ENCODE data around the gene SCAMP3.
"Not testable (repeated sequence)": the region's sequence is repeated elsewhere in the genome, so short reads cannot be mapped to it uniquely, and the experiment has no call there.

SCAMP3 gene

DNA sequence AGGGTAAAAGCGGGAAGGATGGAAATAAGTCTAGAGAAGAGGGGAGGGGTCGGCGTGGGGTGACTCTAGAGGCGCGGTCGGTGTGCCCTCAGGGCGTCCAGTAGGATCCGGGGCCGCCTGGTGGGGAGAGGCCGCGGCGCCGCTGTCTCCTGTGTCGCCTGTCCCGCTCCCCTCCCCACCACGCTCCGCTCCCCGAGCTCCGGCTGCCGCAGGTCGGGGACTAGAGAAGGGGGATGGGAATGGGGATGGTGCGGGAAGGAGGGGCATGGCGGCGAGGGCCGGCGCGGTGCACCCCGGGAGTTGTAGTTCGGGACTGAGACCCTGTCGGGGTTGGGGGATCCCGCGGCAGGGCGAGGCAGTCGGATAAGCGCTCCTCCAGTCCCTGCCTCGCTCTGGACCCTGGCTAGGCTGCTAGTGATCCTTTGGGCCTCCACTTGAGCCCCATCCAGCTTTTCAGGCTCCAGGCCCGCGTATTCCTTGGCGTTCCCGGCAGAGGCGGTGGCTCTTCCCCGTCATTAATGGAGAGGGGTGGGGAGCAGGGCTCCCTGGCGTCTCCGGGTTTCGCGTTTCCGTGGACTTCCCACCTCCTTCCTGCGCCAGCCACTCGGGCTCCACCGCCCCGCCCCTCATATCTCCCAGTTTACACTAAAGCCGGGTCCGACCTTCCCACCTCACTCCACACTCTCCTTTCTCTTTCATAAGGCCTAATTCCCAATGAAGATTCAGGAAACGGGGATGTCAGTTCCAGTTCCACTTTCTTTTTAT is 6.7 kb downstream of the SCAMP3 start, which contains the start of gene ENTREP3:
TSS of gene ENTREP3 (minus strand) at position 241 of the 765 bp plus-strand sequence. CDS start 606 bp downstream, outside the sequence.
- in situ Hi-C loops (cut with MboI; ENCODE audit: low sequenced_read_pairs) = no loop called here

DNA sequence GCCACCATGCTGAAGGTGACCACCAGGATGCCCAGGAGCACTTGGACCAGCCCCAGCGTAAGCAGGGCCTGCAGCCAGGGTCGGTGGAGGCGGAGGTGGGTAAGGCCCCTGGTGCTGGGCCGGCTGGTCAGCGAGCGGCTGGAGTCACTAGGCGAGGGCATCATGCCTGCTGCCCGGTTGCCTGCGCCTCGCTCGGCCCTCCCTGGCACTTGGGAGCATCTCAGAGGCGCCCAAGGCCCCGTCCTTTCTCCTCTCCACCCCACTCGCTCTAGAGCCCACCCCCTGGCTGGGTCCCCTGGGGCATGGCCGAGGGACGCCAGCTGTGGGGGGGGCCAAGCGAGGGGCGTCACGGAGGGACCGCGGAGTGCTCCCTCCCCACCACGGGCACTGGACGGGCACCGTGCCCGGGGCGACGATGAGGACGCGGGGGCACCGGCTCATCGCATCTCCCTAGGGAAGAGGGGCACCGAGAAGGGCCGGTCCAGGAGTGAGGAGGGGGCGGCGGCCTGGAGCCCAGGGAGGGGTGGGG is 7.4 kb downstream of the SCAMP3 start:
- in situ Hi-C loops (cut with MboI; ENCODE audit: low sequenced_read_pairs) = no loop called here

DNA sequence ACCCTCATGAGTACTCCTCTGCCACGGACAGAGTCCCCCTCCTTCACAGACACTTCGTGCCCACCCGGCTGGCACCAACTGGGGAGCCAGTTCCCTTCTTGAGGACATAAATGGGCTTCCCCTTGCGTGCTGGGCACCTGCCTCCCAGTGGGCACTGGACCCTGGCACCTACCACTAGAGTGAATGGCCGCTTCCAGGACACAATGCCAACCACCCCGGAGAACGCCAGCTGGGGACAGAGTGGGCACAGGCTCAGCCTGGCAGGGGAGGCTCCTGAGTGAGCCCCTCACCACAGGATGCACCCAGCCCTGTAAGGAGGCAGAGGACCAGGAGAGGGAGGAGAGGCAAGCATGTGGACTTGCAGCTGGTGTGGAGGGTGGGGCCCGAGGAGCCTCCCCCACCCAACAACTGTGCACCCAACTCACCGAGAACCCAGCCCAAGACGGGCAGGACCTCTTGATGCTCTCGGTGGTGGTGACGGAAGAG is 7.9 kb downstream of the SCAMP3 start:
- in situ Hi-C loops (cut with MboI; ENCODE audit: low sequenced_read_pairs) = no loop called here

DNA sequence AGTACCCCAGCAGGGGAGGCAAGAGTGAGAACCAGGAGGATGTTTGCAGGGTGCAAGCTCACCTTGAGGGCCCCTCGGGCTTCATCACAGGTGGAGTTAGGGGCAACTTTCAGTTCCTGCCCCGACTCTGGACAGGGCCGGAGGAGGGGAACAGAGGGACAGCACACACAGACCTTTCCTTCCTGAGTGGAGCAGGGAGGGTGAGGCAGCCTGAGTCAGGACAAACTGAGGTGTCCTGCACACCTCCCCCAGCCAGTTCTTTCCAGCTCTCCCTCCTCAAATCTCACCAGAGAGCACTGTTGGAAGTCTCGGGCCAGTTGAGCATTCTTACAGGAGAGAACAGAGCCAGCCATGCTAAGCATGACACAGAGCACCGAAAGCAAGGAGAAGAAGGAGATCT is 8.4 kb downstream of the SCAMP3 start:
- in situ Hi-C loops (cut with MboI; ENCODE audit: low sequenced_read_pairs) = no loop called here

DNA sequence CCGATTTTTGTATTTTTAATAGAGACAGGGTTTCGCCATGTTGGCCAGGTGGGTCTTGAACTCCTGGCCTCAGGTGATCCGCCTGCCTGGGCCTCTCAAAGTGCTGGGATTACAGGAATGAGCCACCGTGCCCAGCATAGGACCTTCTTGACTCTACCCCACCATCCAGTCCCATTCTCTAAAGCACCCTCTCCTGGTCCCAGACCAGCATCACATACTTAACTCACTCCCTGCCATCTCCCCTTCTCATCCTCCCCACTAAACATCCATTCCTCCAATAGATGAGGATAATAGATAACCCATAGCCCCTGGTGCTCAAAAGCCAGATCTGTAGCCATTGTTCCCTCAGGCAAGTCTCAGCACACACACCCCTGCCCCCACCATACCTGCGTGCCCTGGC is 9.0 kb downstream of the SCAMP3 start:
- in situ Hi-C loops (cut with MboI; ENCODE audit: low sequenced_read_pairs) = no loop called here

DNA sequence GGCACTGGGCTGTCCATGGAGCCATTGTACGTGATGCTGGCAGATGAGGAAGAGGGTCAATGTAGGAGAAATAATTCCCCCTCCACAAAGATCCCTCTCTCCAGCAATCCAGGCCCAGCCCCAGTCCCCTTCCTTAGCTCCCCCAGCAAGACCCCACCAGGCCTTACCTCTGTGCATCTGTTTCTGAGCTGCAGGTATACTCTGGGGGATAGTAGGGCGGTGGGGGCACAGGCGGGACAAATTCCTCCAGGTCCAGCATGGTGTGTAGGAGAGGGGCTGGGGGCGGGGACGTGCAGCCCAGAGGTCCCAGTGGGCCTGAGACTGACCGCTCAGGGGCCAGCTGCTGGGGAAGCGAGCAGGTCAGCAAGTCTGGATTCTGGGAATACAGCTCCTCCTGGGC is 10.6 kb downstream of the SCAMP3 start:
- in situ Hi-C loops (cut with MboI; ENCODE audit: low sequenced_read_pairs) = no loop called here

DNA sequence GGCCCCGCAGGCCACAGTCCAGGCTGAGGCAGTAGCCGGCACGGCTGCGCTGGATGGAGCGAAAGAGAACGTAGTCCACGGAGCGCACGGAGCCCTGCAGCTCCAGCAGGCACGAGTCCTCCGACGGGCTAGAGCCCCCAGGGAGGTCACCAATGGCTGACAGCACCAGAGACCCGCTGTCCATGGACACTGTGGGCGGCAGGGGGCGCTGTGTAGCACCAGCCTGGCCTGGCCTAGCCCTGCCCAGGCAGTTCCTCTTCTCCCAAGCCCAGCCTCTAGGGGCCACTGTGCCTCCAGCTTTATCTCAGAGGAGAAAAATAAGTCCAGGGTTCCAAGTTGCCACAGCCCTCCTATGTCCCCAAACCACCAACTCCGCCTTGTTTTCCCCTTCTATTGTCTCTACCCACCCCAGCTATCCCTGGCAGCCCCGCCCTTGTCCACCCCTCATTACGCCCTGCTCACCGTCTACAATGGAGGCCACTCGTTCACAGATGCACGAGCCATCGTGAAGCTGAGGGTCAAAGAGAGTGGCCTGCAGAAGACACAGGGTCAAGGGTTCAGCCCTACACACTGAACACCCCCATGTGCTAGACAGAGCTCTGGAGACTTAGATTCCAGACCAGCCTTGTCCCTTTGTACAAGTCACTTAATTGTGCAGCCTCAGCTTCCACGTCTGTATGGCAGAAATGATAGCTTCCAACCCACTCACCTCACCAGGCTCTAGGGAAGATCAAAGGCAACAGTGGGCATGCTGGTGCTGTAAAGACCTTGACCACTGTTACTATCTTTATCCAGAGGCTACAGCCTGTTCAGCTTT is 11.3 kb downstream of the SCAMP3 start:
- in situ Hi-C loops (cut with MboI; ENCODE audit: low sequenced_read_pairs) = no loop called here

DNA sequence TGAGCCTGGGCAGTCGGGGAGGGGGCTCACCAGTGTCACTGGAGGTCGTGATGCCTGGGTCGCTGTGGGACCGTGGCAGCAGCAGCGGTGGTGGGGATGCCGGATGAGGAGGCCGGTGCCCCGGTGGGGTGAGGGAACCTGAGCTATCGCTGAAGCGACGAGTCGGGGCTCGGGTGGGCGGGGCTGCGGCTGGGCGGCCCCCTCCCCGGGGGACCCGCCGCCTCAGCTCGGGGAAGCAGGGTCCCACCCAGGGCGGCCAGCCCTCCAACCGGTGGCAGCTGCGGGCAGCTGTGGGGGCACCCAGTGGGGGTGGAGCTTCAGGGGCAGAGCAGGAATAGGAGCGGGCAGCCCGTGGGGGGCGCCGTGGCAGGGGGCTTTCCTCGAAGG is 11.9 kb downstream of the SCAMP3 start:
- in situ Hi-C loops (cut with MboI; ENCODE audit: low sequenced_read_pairs) = no loop called here

DNA sequence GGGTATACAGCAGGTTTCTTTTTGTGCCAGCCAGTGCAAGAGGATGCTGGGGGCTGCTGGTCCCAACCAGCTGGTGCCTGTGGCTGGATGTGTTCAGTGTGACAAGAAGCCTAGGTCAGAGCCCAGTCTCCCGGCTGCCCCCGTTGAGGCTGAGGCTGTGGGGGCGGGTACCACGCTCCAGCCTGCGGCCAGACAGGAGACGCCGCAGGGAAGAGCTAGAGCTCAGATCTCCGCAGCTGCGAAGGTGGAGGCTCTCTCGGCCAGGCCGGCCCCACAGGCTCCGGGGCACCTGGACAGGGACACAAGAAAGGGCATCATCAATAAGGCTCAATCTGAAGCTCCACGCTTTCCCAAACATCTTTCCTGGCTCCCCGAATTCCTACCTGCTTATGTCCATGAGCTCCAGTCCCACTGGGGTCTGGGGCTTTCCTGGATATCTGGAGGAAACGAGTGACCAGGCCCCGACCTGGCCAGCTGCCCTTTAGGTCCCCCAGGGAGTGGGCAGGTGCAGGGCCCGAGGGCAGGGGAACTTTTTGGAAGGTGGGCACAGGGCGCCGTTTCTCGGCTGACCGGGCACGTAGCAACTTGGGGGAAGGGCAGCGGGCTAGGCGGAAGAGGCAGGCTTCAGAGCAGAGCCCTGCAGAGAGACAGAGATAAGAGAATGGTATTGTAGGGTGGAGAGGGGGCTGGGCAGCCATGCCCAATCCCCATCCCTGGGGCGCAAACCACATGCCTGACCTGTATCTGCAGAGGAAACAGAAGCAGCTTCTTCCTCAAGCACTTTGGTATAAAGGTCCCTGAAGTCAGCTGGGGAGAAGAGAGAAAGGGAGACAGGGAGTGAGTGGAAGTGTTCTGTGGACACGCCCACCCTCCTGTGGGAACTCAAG is 14.2 kb downstream of the SCAMP3 start:
- in situ Hi-C loops (cut with MboI; ENCODE audit: low sequenced_read_pairs) = no loop called here

DNA sequence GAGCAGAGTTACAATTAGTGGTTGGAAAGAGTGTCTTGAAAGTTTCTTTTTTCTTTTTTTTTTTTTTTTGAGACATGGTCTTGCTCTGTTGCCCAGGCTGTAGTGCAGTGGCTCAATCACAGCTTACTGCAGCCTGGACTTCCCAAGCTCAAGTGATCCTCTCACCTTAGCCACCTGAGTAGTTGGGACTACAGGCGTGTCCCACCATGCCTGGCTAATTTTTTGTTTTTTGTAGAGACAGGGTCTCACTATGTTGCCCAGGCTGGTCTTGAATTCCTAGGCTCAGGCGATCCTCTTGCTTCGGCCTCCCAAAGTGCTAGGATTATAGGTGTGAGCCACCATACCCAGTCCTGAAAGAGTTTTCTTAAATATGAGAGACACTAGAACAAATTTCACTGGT is 15.4 kb downstream of the SCAMP3 start:
- in situ Hi-C loops (cut with MboI; ENCODE audit: low sequenced_read_pairs) = not testable (repeated sequence)

DNA sequence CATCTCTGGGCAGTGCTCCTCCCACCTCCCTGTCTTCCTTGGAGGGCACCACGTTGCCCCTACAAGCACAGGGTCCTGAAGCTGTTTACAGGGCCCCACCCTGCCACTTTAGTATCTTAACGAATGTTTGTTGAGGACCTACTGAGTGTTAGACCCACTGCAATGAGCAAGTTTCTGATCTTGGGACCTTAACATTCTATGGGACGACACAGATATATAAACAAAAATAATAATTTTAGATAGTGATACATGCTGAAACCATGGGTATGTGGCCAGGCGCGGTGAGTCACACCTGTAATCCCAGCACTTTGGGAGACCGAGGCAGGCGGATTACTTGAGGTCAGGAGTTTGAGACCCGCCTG is 17.0 kb downstream of the SCAMP3 start:
- in situ Hi-C loops (cut with MboI; ENCODE audit: low sequenced_read_pairs) = no loop called here

DNA sequence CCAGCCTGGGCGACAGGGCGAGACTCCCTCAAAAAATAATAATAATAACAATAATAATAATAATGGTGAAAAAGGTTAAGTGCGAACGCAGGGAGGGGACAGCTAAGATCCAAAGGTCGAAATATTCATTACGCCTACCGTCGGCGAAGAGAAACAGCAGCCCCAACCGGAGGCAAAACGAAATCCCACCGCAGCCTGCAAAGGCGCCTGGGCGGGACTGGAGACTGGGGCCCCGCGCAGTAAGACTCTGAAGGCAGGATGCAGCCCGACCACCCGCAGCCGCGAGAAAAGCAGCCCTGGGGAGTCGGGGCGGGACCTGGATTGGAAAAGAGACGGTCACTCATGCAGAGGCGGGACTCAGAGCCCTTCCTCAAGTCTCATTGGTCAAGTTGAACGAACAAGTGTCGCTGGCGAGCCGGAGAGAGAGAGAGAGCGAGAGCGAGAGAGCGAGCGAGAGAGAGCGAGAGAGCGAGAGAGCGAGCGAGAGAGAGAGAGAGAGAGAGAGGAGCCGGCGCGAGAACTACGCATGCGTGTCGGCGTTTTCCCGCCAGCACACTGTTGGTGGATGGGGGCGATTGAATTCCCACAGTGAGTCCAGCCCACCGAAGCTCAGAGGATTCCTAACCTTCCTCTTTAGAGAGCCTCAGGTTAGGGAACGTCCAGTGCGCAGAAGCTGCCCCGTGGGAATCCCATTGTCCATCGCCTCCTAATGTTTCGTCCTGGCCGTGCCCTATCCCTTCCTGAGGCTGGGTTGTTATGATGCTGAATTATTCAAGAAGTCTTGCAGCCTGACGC is 17.6 kb downstream of the SCAMP3 start:
- in situ Hi-C loops (cut with MboI; ENCODE audit: low sequenced_read_pairs) = no loop called here

DNA sequence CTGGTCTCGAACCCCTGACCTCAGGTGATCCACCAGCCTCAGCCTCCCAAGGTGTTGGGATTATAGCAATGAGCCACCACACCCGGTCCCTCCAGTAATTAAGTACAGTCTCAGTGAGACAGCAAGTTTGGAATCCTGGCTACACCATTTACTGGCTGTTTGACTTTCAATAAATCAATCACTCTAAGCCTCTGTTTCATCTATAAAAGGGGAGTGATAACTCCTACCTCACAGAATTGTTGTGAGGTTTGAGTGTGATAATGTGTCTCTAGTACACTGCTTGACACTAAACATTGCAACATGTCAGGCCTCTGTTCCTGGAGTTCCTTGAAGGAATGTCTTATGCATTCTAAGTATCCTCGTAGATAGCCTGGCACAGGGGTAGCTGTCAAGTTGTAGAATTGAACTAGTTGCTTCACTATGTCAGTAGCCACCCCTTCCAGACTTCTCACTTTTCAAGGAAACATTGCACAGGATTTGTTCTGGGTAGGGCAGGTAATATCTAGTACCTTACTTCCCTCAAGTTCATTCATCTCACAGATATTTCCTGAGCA is 19.3 kb downstream of the SCAMP3 start:
- in situ Hi-C loops (cut with MboI; ENCODE audit: low sequenced_read_pairs) = no loop called here

DNA sequence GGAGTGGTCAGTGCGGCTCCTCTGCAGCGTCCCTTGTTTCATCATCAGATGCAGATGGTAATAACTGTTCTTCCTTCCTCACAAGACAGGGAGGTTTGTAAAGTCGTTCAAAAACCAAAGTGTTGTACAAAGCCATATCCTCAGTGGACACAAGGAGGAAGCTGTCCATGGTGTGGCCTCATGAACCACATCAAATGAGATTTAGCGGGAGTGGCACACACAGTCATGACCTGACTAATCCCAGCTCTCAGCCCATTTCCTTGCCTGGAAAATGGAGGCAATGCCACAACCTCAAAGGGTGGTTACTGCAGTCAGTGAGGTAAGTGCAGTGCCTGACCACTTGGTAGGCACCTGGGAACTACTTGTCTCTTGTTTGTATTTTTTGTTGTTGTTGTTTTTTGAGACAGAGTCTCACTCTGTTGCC is 20.3 kb downstream of the SCAMP3 start:
- in situ Hi-C loops (cut with MboI; ENCODE audit: low sequenced_read_pairs) = no loop called here

DNA sequence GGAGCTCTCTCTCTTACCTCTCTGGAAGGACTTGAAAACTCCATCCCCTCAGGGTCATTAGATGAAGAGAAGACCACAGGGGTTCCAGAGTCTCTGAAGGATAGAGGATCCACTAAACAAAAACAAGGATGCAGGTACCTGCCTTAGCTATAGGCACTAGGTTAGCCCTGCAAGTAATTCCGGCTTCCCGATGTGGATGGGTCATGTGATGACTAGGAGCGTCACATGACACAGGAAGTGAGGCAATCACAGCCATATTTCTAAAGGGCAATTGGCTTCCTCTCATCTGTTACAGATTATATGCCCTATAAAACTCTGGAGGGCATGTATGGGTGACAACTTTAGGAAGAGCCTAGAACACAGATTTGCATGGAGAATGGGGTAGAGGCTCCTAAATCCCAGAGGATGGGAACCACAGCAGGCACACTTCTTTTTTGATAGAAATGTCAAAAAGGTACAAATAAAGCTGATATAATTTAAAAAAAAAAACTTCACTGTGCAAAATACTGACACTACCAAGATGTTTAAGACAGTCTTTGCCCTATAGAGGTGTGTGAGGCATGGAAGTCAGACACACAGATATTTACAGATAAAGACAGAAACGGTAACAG is 21.0 kb downstream of the SCAMP3 start:
- in situ Hi-C loops (cut with MboI; ENCODE audit: low sequenced_read_pairs) = no loop called here

DNA sequence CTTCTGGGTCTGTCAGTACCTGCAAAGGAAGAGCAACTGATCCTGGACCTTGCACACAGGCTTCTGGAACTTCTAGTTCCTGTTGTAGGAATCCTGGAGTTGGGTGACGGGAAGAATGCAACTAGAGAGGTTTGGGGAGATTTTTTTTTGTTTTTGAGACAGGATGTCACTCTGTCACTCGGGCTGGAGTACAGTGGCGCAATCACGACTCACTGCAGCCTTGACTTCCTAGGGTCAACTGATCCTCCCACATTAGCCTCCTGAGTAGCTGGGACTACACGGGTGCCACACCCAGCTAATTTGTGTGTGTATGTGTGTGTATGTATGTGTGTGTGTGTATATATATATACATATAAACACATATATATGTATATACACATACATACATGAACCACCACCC is 25.7 kb downstream of the SCAMP3 start:
- in situ Hi-C loops (cut with MboI; ENCODE audit: low sequenced_read_pairs) = no loop called here

DNA sequence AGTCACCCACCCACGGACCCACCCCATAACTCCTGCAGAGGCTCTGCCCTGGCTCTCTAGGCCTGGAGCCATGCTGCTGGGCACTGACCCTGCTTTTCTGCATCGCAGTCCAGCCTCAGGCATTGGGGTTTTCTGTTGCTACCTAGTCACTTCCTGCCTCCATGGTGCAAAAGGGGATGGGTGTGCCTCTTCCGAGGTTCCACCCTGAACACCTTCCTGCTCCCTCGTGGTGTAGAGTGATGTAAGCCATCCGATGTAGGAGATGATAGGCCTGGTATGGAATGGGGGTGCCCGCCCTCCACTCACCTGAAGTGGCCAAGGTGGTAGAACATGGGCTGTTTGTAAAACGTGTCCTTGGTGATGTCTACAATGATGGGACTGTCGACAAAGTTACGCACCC is 26.8 kb downstream of the SCAMP3 start:
- in situ Hi-C loops (cut with MboI; ENCODE audit: low sequenced_read_pairs) = not testable (repeated sequence)

DNA sequence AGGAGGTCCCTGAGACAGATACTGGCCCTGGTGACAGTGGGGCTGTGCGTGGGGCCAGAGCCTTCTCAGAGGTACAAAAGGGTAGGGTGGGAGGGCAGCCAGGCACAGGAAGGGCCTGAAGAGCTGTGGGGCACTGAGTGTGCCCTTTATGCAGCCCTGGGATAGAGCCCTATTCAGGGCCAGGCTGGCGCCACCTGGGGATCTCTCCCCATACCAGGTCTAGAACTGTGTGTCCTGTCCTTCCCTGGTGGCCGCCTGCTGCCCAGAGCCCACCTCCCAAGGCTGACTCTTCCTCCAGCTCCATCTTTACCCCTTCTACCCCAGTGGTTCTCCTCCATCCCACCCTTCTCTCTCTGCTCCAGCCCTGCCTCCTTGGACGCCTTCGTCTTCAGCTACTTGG is 28.7 kb downstream of the SCAMP3 start:
- in situ Hi-C loops (cut with MboI; ENCODE audit: low sequenced_read_pairs) = not testable (repeated sequence)
